HG03095 (cell line): ENCODE data around the gene TBL3.
"Not testable (repeated sequence)": the region's sequence is repeated elsewhere in the genome, so short reads cannot be mapped to it uniquely, and the experiment has no call there.

Experiments
- ATAC-seq: cut with Tn5 transposase; IDR thresholded peaks from one replicate; pipeline ENCODE4 v1.9.1; 2021; ENCODE audit warnings: moderate library complexity; ENCODE audit not compliant: unreplicated experiment

TBL3 gene

GRCh38 chr16:1998852-1999801 lies 27.3 kb downstream of the TBL3 start:
- no peak for ATAC-seq

GRCh38 chr16:1999866-2000514 lies 28.1 kb downstream of the TBL3 start:
- ATAC-seq = no peak

GRCh38 chr16:2001035-2001434 lies 29.2 kb downstream of the TBL3 start:
- no peak for ATAC-seq

- no peak for ATAC-seq
Observed at GRCh38 chr16:2001456-2002355, 29.9 kb downstream of the TBL3 start.

GRCh38 chr16:2002406-2003230 lies 30.8 kb downstream of the TBL3 start:
- ATAC-seq = no peak

GRCh38 chr16:2003231-2003826 lies 31.5 kb downstream of the TBL3 start:
- no peak for ATAC-seq

- no peak for ATAC-seq
Observed at GRCh38 chr16:2003827-2004641, 32.2 kb downstream of the TBL3 start.

GRCh38 chr16:2004795-2005517 lies 33.1 kb downstream of the TBL3 start:
- no peak for ATAC-seq

GRCh38 chr16:2005646-2006045 lies 33.8 kb downstream of the TBL3 start:
- ATAC-seq = no peak

GRCh38 chr16:2006317-2006716 lies 34.5 kb downstream of the TBL3 start:
- ATAC-seq = no peak

- no peak for ATAC-seq
Observed at GRCh38 chr16:2007081-2007836, 35.4 kb downstream of the TBL3 start.

- no peak for ATAC-seq
Observed at GRCh38 chr16:2008009-2008526, 36.2 kb downstream of the TBL3 start.

GRCh38 chr16:2008631-2009163 lies 36.8 kb downstream of the TBL3 start:
- no peak for ATAC-seq

- ATAC-seq = peak; percentile 29
Observed at GRCh38 chr16:2009164-2009711, 37.4 kb downstream of the TBL3 start.

GRCh38 chr16:2009791-2010510 lies 38.1 kb downstream of the TBL3 start, which contains the start of gene ZNF598:
Gene ZNF598, minus strand, starts transcription at chr16:2009821.
- ATAC-seq = peak; percentile 72

GRCh38 chr16:2011726-2012125 lies 39.9 kb downstream of the TBL3 start:
- not testable (repeated sequence) for ATAC-seq
